Measurements from ENCODE around the gene LPCAT3.

LPCAT3 gene

DNA sequence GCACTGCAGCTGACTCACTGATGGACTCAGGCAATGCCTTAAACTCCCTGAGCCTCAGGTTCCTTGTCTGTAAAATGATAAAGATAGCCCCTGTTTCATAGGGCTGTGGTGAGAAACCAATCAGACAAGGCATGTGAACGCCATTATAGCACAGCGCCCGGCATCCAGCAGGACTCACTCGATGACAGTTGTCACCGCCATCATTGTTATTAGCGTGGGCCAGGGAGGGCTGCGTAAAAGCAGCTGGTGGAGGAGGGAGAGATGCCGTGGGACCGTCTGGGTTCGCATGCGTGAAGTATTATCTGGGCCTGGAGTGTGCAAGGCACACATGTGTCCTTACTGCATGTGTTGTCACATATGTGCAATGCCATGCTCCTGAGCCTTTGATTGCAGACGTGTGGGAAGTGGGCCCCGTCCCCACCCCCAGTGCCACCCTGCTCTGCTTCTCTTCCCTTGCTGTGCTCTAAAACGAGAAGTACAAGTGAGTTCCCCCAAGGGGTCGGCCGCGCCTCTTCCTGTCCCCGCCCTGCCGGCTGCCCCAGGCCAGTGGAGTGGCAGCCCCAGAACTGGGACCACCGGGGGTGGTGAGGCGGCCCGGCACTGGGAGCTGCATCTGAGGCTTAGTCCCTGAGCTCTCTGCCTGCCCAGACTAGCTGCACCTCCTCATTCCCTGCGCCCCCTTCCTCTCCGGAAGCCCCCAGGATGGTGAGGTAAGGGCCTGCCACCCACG is 67.3 kb downstream of the LPCAT3 start, which contains the start of gene PTPN6:
Gene PTPN6 (plus strand): TSS at position 546 of the 730 bp plus-strand sequence. CDS start 157 bp downstream, at position 703.
- peak; percentile 93 for DNase-seq

DNA sequence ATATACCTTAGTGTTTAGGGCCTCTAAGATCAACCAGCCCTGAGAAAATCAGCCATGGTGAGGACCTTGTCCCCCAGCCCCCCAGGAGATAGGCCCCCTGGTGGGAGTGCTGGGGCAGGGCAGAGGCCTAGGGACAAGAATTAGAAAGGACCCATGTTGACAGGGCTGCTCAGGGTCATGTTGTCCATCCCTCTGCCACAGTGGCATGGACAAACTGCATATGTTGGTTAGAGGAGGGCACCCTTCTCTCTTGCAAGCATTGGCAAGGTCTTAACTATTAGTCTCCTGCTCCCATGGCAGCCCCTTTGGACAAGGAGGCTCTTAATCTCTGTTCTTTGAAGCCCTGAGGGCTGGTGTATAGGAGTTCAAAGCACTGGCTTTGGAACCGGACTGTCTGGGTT is 67.9 kb downstream of the LPCAT3 start:
- peak; percentile 36 for DNase-seq

DNA sequence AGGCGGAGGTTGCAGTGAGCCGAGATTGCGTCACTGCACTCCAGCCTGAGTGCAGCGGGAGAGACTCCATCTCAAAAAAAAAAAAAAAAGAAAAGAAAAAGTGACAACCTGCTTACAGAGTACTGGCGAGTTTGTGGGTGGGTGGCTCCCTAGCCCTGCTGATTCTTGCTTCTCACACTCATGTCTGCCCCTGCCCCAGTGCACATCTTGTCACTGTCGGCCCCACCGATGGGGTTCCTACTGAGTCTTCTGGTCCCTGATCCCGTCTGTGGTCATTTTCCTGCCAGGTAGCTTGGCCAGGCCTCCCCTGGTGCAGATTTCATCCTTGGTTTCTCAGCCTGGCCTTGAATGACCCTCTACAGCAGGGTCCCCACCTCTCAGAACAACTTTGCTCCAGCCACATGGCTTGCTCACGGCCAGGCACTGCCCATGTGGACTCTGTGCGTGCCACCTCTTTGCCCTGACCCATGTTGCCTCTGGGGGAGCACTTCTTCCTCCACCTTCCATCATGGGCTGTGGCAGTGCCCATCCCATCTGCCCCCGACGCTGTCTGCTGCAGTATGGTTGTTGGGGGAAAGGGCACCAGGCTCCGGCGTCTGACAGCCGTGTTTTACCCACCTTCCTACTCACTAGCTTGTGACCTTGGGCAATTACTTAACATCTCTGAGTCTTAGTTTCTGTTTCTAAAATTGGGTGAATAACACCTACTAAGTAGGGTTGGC is 69.2 kb downstream of the LPCAT3 start:
- peak; percentile 25 for DNase-seq

DNA sequence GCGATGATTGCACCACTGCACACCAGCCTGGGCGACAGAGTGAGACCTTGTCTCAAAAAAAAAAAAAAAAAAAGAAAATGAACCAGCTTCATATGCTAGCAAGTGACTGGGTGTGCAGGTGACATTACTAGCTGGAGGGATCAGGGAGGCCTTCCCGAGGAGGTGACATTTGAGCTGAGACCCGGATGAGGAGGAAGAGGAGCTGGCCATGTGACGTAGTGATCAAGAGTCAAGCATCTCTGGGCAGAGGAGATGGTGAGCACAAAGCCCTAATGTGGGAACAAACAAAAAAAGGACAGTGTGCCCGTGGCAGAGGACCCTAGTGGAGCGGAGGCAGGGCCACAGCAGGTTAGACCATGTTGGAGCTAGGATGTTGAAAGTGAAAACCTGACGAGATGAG is 70.7 kb downstream of the LPCAT3 start:
- no peak for DNase-seq

DNA sequence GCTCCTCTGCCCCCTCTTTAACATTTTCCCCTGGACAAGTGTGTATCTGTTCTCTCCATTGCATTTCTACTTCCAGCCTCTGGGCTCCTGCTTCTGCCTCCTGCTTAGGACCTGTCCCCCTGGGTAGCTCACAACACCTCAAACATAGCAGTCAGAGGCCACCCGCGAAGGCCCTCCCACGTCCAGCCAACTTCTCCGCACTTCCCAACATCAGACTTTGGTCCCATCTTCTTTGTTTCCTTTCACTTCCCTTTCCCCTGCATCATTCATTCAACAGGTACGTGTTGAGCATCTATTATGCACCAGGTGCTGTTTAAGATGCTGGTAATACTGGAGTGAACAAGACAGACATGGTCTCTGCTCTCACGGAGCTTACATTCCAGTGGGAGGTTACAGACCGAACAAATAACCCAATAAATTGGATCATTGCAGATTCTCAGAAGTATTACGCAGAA is 71.3 kb downstream of the LPCAT3 start:
- DNase-seq: no peak

DNA sequence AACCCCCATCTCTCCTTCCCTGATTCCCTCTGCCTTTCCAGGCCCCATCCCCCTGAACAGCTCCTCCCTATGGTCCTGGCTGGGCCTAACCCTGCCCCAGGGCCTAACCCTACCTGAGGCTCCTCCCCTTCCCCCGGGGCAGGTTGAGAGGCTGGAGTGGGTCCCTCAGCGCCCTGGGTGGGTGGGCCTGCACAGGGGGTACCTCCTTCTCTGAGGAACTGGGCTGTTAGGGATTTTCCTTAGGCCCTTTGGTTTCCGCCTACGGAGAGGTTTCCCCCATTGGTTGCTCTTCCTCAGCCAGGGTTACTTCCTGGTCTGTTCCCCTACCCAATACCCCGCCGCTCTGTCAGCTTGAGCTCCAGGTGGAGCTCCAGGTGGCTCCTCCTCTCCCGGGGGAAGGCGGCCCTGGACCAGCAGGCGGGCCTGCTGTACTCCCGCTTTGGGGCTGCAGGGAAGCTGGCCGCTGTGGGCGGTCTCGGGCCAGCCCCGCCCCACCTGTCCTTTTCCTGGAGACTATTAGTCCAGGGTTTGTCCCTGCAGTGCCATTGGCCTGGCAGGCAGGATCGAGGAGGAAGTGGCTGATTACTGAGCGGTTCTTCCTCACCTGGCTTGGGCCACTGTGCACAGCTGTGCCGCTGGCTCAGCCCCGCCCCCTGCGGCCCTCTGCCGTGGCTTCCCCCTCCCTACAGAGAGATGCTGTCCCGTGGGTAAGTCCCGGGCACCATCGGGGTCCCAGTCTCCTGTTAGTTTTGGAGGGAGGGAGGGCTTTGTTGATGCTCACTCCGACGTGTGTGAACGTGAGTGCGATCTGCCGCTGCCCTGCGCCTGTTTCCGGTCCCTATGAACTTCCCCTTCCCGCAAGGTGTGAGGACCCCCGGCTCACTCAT is 72.0 kb downstream of the LPCAT3 start:
- DNase-seq: peak; percentile 47

DNA sequence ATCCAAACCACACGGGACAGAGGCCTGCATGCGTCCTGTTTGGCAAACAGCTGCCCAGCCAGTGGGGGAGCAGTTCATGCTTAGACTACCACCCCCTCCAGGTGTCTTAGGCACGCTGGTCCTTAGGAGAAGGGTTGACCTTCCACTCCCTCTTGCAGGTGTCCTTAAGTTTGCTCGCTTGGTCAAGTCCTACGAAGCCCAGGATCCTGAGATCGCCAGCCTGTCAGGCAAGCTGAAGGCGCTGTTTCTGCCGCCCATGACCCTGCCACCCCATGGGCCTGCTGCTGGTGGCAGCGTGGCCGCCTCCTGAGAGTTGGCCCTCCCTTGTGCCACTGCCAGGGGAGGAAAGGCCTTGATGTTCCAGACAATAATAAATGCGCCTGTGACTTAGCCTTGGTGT is 72.7 kb downstream of the LPCAT3 start:
- DNase-seq: no peak

DNA sequence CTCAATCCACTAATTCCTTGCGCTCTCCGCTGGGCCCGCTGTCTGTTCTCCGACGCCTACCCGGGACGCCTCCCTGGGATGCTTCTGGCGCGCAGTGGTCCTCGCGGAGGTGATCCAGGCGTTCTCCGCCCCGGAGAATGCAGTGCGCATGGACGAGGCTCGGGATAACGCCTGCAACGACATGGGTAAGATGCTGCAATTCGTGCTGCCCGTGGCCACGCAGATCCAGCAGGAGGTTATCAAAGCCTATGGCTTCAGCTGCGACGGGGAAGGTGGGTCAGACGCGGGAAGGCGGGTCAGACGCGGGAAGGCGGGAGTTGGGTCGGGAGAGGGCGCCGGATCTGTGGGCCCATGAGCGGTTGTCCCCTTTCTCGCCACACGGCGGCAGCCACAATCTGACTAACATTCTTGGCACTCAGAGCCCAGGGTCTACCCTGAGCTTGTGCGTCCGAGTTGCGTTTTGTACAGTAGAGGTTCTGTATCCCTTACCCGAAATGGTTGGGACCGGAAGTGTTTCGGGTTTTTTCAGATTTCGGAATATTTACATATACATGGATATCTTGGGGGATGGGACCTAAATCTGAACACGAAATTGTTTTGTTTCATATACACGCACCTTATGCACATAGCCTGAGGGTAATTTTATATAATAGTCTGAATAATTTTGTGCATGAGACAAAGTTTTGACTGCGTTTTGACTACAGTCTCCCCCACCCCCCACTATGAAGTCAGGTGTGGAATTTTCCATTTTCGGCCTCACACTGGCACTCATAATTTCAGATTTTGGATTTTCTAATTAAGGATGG is 73.7 kb downstream of the LPCAT3 start:
- peak; percentile 90 for DNase-seq

DNA sequence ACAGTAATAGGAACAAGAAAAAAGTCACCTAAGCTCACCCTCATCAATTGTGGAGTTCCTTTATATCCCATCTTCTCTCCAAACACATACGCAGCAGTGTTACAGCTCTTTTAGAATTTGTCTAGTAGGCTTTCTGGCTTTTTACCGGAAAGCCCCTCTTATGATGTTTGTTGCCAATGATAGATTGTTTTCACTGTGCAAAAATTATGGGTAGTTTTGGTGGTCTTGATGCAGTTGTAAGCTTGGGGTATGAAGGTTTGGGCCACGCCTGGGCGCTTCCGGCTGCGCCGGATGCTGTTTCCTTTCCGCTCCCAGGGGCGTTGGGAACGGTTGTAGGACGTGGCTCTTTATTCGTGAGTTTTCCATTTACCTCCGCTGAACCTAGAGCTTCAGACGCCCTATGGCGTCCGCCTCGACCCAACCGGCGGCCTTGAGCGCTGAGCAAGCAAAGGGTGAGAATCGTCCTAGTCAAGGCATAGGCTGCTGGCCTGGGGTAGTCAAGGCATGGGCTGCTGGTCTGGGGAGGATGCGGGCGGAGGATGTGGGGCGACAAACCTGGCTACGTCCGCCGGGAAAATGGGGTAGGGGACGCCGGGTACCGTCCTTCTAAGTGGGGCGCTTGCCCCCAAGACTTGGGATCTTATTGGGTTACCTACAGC is 74.4 kb downstream of the LPCAT3 start, which contains the start of the genes C12orf57 and RNU7-1:
Gene C12orf57 (plus strand): TSS at position 301 of the 659 bp plus-strand sequence. CDS start 100 bp downstream, at position 401.
Gene RNU7-1 (plus strand): TSS at position 95 of the 659 bp plus-strand sequence.
- peak; percentile 98 for DNase-seq

DNA sequence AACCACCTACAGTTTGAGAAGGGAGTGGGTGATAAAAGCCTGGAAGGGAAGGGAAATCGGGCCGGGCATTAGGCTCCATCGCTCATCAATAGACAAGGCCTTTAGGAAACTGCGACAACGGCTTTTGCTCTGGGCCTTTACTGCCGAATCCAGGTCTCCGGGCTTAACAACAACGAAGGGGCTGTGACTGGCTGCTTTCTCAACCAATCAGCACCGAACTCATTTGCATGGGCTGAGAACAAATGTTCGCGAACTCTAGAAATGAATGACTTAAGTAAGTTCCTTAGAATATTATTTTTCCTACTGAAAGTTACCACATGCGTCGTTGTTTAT is 74.9 kb downstream of the LPCAT3 start:
- peak; percentile 91 for DNase-seq

DNA sequence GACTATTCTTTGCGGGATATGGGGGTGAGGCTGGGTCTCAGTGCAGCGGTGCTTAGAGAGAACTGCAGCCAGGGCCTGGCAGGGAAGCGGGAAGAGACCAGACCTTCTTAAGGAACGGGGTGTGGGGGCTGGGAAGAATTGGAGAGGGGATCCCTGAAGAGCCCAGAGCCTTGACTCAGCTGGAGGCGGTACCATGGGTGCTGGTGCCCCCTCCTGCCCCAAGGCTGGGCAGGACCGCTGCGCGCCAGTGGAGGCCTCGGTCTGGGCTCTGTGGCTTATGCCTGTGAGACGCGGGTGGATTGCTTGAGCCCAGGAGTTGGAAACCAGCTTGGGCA is 76.0 kb downstream of the LPCAT3 start:
- DNase-seq: peak; percentile 82

DNA sequence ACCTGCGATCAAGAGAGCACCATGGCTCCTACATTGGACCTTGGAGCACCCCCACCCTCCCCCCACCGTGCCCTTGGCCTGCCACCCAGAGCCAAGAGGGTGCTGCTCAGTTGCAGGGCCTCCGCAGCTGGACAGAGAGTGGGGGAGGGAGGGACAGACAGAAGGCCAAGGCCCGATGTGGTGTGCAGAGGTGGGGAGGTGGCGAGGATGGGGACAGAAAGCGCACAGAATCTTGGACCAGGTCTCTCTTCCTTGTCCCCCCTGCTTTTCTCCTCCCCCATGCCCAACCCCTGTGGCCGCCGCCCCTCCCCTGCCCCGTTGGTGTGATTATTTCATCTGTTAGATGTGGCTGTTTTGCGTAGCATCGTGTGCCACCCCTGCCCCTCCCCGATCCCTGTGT is 76.5 kb downstream of the LPCAT3 start:
- DNase-seq: no peak

DNA sequence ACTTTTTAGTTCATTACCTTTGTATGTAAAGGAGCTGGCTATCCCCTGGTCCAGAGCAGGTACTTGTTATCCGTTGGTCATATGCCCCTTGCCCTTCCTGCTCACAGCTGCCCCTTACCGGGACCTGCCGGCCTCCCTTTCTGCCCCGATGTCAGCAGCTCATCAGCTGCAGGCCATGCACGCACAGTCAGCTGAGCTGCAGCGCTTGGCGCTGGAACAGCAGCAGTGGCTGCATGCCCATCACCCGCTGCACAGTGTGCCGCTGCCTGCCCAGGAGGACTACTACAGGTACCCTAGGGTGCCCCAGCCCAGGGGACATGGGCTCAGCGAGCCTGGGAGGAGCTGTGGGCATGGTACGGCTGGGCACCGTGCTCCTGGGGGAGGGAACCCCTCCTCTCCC is 77.0 kb downstream of the LPCAT3 start:
- DNase-seq: no peak

DNA sequence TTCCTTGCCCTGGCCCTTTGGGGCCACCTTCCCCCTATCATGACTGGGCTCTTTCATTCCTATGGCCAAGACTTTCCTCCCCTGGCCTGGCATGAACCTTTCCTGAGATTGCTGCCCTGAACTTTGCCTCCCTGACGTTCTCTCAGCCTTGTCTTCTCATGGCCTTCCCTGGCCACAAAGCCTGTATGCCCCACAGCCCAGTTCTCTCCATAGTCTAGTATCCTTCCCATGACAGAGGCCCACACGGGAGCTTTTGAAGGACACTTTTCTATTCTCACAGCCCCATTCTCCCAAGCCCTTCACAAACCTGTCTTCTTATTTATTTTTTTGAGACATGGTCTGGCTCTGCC is 79.1 kb downstream of the LPCAT3 start:
- DNase-seq: no peak

DNA sequence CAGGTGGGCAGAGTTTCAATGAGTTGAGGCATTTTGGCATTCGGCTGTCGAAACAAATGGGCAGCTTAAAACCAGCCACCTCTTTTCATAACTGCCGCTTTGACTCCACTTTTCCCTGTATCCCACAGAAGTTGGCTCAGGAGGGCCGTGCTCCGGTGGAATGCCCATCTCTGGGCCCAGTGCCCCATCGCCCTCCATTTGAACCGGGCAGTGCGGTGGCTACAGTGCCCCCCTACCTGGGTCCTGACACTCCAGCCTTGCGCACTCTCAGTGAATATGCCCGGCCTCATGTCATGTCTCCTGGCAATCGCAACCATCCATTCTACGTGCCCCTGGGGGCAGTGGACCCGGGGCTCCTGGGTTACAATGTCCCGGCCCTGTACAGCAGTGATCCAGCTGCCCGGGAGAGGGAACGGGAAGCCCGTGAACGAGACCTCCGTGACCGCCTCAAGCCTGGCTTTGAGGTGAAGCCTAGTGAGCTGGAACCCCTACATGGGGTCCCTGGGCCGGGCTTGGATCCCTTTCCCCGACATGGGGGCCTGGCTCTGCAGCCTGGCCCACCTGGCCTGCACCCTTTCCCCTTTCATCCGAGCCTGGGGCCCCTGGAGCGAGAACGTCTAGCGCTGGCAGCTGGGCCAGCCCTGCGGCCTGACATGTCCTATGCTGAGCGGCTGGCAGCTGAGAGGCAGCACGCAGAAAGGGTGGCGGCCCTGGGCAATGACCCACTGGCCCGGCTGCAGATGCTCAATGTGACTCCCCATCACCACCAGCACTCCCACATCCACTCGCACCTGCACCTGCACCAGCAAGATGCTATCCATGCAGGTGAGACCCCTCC is 79.7 kb downstream of the LPCAT3 start:
- no peak for DNase-seq

DNA sequence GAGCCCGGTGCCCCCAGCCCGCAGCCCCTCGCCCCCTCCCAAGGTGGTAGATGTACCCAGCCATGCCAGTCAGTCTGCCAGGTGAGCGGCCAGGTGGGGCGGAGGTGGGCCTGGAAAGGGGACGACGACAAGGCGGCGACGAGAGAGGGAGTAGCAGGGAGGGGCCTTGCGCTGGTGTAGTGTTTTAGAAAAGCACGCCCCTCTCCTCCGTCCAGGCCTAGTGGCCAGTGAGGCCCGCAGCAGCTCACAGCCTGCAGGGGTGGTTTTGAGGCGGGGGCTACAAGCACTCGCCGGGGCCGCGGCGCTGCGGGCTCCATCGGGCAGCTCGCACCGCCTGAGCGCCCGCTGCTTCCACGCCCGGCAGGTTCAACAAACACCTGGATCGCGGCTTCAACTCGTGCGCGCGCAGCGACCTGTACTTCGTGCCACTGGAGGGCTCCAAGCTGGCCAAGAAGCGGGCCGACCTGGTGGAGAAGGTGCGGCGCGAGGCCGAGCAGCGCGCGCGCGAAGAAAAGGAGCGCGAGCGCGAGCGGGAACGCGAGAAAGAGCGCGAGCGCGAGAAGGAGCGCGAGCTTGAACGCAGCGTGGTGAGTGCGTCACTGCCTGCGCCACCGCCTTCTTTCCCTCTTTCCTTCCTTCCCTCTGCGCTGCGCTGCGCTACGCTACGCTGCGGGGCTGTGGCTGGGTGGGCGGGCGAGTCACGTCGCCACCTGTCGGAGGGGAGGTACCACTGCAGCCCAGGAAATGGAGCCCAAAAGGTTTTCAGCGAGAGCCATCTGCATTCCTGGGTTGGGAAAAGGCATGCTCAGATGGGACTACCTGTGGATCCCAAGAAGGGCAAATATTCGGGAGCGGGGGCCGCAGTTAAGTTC is 80.6 kb downstream of the LPCAT3 start:
- peak; percentile 92 for DNase-seq

DNA sequence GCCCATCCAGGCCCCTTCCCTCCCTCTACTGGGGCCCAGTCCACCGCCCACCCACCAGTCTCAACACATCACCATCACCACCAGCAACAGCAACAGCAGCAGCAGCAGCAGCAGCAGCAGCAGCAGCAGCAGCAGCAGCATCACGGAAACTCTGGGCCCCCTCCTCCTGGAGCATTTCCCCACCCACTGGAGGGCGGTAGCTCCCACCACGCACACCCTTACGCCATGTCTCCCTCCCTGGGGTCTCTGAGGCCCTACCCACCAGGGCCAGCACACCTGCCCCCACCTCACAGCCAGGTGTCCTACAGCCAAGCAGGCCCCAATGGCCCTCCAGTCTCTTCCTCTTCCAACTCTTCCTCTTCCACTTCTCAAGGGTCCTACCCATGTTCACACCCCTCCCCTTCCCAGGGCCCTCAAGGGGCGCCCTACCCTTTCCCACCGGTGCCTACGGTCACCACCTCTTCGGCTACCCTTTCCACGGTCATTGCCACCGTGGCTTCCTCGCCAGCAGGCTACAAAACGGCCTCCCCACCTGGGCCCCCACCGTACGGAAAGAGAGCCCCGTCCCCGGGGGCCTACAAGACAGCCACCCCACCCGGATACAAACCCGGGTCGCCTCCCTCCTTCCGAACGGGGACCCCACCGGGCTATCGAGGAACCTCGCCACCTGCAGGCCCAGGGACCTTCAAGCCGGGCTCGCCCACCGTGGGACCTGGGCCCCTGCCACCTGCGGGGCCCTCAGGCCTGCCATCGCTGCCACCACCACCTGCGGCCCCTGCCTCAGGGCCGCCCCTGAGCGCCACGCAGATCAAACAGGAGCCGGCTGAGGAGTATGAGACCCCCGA is 81.4 kb downstream of the LPCAT3 start:
- DNase-seq: no peak

DNA sequence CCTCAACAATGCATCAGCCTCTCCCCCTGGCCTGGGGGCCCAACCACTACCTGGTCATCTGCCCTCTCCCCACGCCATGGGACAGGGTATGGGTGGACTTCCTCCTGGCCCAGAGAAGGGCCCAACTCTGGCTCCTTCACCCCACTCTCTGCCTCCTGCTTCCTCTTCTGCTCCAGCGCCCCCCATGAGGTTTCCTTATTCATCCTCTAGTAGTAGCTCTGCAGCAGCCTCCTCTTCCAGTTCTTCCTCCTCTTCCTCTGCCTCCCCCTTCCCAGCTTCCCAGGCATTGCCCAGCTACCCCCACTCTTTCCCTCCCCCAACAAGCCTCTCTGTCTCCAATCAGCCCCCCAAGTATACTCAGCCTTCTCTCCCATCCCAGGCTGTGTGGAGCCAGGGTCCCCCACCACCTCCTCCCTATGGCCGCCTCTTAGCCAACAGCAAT is 82.1 kb downstream of the LPCAT3 start:
- DNase-seq: no peak
